ENCODE data around the gene FAM81B.

DNA sequence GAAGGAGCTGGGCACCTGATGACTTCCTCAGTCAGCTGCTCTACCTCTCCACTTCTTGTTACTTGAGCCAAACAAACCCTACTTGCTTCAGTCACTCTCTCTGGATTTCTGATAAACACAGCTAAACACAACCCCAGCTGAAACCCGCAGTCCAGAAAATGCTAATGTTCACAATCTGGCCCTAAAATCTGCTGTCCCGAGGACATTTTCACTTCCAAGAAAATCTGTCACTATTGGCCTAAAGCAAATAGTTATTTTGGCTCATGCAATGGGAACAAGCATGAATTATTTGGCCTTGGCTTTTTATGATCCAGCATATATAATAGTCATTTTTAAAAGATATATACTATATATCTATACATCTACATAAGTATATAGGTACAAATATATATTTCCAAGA lies 19.1 kb downstream of the FAM81B start:
- TF ChIP-seq, protein P1, sequence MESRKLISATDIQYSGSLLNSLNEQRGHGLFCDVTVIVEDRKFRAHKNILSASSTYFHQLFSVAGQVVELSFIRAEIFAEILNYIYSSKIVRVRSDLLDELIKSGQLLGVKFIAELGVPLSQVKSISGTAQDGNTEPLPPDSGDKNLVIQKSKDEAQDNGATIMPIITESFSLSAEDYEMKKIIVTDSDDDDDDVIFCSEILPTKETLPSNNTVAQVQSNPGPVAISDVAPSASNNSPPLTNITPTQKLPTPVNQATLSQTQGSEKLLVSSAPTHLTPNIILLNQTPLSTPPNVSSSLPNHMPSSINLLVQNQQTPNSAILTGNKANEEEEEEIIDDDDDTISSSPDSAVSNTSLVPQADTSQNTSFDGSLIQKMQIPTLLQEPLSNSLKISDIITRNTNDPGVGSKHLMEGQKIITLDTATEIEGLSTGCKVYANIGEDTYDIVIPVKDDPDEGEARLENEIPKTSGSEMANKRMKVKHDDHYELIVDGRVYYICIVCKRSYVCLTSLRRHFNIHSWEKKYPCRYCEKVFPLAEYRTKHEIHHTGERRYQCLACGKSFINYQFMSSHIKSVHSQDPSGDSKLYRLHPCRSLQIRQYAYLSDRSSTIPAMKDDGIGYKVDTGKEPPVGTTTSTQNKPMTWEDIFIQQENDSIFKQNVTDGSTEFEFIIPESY (IDR thresholded peaks at IDR 0.05; ENCODE audit: borderline replicate concordance, low read depth), result no peak
- TF ChIP-seq NRF1 (IDR thresholded peaks at IDR 0.05; ENCODE audit: low read depth, low read length) (no peak), EZH2phosphoT487 (IDR thresholded peaks at IDR 0.05; ENCODE audit: borderline replicate concordance, low read depth) (no peak), POLR2AphosphoS5 (IDR thresholded peaks at IDR 0.05; ENCODE audit: low read depth, low read length) (no peak), TCF12 (IDR thresholded peaks at IDR 0.05) (no peak), YY1 (IDR thresholded peaks at IDR 0.05; ENCODE audit: low read depth) (no peak), GABPA (IDR thresholded peaks at IDR 0.05; ENCODE audit: low read depth) (no peak), RAD21 (IDR thresholded peaks at IDR 0.05; ENCODE audit: low read length) (no peak), GATA2 (CRISPR knock-in tag; IDR thresholded peaks at IDR 0.05) (no peak), RCOR1 (IDR thresholded peaks at IDR 0.05; ENCODE audit: low read length) (no peak), NFIC (IDR thresholded peaks at IDR 0.05; ENCODE audit: borderline replicate concordance) (no peak)
- TF ChIP-seq, protein P2, sequence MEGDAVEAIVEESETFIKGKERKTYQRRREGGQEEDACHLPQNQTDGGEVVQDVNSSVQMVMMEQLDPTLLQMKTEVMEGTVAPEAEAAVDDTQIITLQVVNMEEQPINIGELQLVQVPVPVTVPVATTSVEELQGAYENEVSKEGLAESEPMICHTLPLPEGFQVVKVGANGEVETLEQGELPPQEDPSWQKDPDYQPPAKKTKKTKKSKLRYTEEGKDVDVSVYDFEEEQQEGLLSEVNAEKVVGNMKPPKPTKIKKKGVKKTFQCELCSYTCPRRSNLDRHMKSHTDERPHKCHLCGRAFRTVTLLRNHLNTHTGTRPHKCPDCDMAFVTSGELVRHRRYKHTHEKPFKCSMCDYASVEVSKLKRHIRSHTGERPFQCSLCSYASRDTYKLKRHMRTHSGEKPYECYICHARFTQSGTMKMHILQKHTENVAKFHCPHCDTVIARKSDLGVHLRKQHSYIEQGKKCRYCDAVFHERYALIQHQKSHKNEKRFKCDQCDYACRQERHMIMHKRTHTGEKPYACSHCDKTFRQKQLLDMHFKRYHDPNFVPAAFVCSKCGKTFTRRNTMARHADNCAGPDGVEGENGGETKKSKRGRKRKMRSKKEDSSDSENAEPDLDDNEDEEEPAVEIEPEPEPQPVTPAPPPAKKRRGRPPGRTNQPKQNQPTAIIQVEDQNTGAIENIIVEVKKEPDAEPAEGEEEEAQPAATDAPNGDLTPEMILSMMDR (IDR thresholded peaks at IDR 0.05), result no peak
- TF ChIP-seq, protein P3, sequence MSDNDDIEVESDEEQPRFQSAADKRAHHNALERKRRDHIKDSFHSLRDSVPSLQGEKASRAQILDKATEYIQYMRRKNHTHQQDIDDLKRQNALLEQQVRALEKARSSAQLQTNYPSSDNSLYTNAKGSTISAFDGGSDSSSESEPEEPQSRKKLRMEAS (IDR thresholded peaks at IDR 0.05; ENCODE audit: low read depth), result no peak

Measured in SK-N-SH (cell line).